SK-MEL-5 (cell line): Measurements from ENCODE around the gene TNFSF15. TPM values are rescaled to one million over a fixed set of nuclear protein-coding genes. Genes with fewer than 3 reads are reported as not detected.

Source experiments
- DNase-seq: peaks from one replicate; pipeline ENCODE4 v3.0.0-alpha.2; 2016; ENCODE audit warnings: low read depth, low spot score
- in situ Hi-C: cut with HindIII; loops from 2 replicates; pipeline ENCODE4 v1.10.0; 2016; ENCODE audit warnings: low sequenced_read_pairs, high pct_unique_total_duplicates, low pct_unique_long_range_greater_than_20kb
- polyA plus RNA-seq, 2 experiments: library from polyadenylated mRNA; depleted of rRNA; stranded (reverse); fragments of >200 nt; gene quantifications; 2 replicates each; pipeline ENCODE4 v1.2.3, GENCODE V29; 2015
- total RNA-seq: library from RNA; depleted of rRNA; stranded (reverse); fragments of >200 nt; shearing (Covaris generic); gene quantifications from 2 replicates; pipeline ENCODE4 v1.2.3, GENCODE V29; 2014; rRNA removed

Gene TNFSF15
- total RNA-seq, result 0.05 TPM in 1 of 2 replicates, not detected in the other
- polyA plus RNA-seq (2015; cell fraction: cytosol; rRNA removed), result 0.01 and 0.04 TPM in 2 replicates
- not detected in 2 replicates for polyA plus RNA-seq (2015; cell fraction: nucleus; rRNA removed)

GRCh38 chr9:114805670-114806525, at the start of gene TNFSF15:
TSS of gene TNFSF15 (minus strand) at chr9:114806039. CDS start at chr9:114806012, 27 bp downstream.
- no peak for DNase-seq
- in situ Hi-C loops, result no loop called here

- in situ Hi-C loops, result no loop called here
- DNase-seq, result no peak
Measured at GRCh38 chr9:114855488-114855887, 49.6 kb upstream of the TNFSF15 start.

DNA sequence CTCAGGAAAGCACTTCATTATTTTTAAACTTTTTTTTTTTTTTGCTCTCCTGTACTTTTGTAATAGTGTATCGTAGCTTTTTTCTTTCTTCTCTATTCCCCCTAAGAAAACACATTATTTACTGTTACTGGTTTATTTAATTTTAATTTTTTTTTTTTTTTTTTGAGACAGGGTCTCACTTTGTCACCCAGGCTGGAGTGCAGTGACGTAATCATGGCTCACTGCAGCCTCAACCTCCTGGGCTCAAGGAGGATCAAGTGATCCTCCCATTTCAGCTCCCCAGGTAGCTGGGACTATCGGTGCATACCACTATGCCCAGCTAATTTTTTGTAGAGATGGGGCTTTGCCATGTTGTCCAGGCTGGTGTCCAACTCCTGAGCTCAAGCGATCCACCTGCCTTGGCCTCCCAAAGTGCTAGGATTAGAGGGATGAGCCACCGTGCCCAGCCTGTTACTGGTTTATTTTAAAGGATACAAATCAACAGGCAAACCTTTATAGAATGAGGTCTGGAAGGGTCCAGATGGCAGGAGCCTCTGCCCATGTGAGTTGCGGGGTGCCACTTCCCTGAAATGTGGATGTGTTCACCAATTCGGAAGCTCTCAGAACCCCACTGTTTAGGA, 49.0 kb upstream of the TNFSF15 start:
- no peak for DNase-seq
- in situ Hi-C loops, result no loop called here

DNA sequence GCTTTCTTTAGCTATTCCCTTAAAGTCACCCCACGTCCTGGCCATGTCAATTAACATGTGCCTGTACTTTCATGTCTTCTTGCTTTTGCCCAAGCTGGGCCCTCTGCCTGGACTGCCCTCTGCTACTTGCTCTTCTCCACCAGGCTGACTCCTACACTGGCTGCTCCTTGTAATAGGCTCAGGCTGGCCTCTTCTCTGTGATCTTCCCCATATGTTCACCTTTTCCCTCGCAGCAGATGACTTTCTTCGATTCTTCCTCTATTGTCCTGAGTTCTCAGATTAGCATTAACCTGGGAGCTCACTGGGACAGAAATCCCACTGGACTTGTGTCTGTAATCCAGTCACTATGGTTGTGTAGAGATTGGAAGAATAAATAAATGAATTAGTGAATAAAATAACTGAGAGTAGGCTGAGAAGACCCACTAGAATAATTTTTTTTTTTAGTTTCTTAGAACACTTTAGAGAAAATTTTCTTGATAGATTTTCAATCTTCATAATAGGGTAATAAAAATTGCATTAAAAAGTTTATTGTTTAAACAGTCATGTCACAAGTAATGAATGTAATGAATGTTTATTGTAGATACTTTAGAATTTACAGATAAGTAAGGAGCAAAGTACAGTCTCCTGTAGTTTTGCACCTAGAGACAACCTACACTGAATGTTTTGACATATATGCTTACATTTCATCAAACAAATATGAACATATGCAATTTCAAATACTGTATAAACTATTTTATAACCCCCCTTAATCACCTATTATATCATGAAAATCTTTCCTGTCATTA, 47.4 kb upstream of the TNFSF15 start:
- in situ Hi-C loops, result no loop called here
- no peak for DNase-seq

DNA sequence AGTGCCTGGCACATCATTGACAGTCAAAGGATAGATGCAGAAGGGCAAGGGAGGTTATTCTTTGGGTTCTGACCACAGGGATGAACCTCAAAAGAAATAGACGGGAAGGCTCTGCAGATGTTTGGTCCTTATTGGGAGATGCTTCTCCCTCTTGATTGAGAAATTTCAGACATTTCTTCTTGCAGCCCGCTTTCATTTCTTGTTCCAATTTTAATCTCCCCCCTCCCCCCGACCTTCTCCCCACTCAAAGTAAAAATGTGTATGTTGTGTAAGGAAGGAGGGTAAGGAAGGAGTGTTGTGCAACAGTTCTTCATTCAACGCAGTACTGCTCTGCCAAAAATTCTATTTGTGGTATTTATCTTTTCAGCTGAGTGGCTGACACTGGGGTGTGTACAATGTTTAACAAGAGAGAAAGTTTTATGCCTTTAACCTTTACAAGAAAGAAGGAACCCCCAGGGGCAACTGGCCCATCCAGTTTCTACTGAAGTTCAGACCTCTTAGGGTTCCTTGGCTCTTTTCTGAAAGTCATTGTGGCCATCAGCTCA, 46.3 kb upstream of the TNFSF15 start:
- in situ Hi-C loops, result no loop called here
- no peak for DNase-seq

DNA sequence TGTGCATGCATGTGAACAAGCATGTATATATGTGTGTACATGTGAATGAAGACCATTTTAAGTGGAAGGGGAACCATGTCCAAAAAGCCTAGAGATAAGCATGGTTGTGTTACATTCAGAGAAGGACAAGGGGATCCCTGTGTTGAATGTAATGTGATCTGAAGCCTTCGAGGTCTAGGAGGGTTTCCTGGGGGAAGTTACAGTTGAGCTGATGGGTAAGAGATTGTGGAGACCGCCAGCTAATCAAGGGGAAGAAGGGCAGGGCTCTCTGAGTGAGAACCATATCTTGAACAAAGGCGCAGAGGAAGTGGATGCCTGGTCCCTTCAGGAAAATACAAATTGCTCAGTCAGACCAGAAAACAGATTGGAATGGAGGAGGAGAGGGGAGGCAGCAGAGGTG, 45.5 kb upstream of the TNFSF15 start:
- DNase-seq, result no peak
- in situ Hi-C loops, result no loop called here

DNA sequence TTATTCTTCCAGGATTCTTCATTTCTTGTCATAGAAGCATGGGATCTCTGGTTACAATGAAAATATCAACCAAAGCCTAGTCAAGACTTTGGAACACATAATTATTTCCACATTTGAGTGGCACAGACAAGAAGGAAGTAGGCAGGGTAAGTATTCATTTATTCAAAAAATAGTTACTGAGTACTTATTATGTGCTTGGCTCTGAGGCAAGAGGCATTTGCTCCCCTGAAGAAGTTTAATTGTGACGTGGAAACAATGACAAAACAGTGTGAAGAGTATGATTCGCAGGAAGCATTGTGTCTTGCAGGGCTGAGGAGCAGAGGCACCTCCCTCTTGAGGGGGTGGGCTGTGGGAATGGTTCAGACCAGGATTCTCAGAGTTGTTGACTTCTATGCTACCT, 45.0 kb upstream of the TNFSF15 start:
- in situ Hi-C loops, result no loop called here
- no peak for DNase-seq

GRCh38 chr9:114849450-114849849, 43.6 kb upstream of the TNFSF15 start:
- in situ Hi-C loops, result no loop called here
- DNase-seq, result no peak

GRCh38 chr9:114847492-114848417, 41.9 kb upstream of the TNFSF15 start:
- in situ Hi-C loops, result no loop called here
- no peak for DNase-seq

- in situ Hi-C loops, result no loop called here
- no peak for DNase-seq
Measured at GRCh38 chr9:114845373-114845772, 39.5 kb upstream of the TNFSF15 start.

- in situ Hi-C loops, result no loop called here
- DNase-seq, result no peak
Measured at GRCh38 chr9:114844766-114845165, 38.9 kb upstream of the TNFSF15 start.

GRCh38 chr9:114837923-114838322, 32.1 kb upstream of the TNFSF15 start:
- in situ Hi-C loops, result no loop called here
- no peak for DNase-seq

- in situ Hi-C loops, result no loop called here
- no peak for DNase-seq
Measured at GRCh38 chr9:114836769-114837168, 30.9 kb upstream of the TNFSF15 start.

DNA sequence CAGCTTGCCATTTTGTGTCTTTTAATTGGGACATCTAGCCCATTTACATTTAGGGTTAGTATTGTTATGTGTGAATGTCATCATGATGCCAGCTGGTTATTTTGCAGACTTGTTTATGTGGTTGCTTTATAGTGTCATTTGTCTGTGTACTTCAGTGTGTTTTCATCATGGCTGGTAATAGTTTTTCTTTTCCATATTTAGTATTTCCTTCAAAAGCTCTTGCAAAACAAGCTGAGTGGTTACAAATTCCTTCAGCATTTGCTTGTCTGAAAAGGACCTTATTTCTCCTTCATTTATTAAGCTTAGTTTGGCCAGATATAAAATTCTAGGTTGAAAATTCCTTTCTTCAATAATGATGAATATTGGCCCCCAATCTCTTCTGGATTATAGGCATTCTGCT, 28.5 kb upstream of the TNFSF15 start:
- in situ Hi-C loops, result no loop called here

GRCh38 chr9:114830546-114830945, 24.7 kb upstream of the TNFSF15 start:
- no peak for DNase-seq
- in situ Hi-C loops, result no loop called here

More for the DNA sequence above, 28.5 kb upstream of the TNFSF15 start:
- DNase-seq, result no peak

- no peak for DNase-seq
- in situ Hi-C loops, result no loop called here
Measured at GRCh38 chr9:114829574-114830440, 24.0 kb upstream of the TNFSF15 start.
